Activated CD4-positive, CD25-positive, alpha-beta regulatory T cell treated with anti-CD3 and anti-CD28 coated beads, Interleukin-2, amount 50 U/mL, for 24 hours (primary cell): ENCODE data around the gene ITGA7.

ENCODE experiments used
- ATAC-seq, 2 donors: fragments of 150-1000 bp; cut with Tn5 transposase; one replicate each; pipeline ENCODE4 v1.10.0; 2021; ENCODE audit warnings: mild to moderate bottlenecking in 1 of 2, moderate library complexity in 1 of 2

ITGA7 gene

DNA sequence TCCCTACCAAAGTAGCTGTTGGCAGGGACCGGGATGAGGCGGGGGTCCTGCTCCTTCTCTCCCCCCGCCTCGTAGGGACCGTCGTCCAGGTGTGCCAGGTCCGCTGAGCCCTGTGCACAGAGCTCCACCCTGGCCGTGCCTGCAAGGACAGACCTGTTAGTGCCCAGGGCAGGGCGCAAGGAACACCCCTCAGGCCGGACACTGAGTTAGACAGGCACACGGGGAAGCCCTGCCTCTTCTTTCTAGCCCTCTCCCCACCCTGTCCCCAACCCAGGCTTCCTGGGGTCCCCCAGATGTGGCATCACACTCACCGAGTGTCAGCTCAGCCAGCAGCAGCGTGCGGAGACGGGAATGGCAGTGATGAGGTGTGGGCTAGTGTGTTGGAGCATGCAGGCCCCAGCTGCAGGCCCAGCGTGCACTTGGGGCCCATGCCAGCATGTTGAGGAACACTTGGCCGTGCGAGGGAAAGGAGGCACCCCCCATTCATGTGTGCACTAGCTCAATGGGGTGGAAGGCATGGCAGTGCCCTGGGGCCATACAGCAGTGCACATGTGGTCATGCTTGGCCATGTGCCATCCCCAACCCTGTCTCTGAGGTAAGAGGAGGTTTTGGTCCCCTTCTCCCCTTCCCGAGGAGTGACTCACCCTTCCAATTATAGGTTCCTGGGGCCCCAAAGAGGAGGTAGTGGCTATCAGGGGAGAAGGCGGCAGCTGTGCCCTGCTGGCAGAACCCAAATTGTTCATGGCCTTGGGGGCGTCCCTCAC lies 7.3 kb downstream of the ITGA7 start:
- ATAC-seq, result no peak

GRCh38 chr12:55699471-55700055 lies 8.1 kb downstream of the ITGA7 start:
- ATAC-seq, result no peak

- no peak for ATAC-seq
Observed at GRCh38 chr12:55698965-55699364, 8.7 kb downstream of the ITGA7 start.

GRCh38 chr12:55698241-55698955 lies 9.3 kb downstream of the ITGA7 start:
- no peak for ATAC-seq

- no peak for ATAC-seq
Observed at GRCh38 chr12:55697686-55698085, 10.0 kb downstream of the ITGA7 start.

GRCh38 chr12:55696796-55697462 lies 10.8 kb downstream of the ITGA7 start:
- no peak for ATAC-seq

DNA sequence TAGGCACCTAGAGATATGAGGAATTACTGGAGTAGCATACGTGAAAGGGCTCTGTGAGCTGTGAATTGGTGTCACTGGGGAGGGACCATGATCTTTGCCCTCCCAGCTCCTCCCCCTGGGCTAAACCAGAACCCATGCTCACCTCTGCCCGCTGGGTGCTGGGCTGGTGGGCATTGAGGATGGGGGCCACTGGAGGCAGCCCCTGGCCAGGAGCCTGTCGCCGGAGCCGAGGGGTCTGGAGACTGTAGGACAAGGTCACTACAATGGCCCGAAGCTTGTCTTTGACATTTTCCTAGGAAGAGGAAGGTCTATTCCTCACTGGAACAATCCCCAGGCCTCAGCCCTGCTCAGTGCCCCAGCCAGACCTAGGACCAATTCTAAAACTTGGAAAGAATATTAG lies 11.6 kb downstream of the ITGA7 start:
- no peak for ATAC-seq

GRCh38 chr12:55695349-55695748 lies 12.4 kb downstream of the ITGA7 start:
- no peak for ATAC-seq

DNA sequence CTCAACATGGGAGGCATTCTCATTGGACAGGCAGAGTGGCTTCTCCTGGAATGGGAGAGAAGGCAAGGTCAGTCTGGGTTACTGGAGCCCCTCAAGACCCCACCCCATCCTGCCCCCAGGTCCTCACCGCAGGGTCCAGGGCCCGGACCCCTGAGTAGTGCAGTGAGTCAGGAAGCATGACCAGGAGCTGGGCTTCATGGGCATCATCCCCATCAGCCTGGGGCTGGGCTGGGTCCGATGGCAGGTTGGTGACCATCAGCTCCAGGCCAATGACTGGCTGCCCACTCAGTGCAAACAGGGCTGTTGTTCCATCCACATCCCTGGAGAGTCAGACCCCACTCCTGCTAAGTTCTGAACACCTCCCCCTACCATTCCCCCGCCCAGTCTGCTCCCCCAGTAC lies 13.1 kb downstream of the ITGA7 start:
- no peak for ATAC-seq

DNA sequence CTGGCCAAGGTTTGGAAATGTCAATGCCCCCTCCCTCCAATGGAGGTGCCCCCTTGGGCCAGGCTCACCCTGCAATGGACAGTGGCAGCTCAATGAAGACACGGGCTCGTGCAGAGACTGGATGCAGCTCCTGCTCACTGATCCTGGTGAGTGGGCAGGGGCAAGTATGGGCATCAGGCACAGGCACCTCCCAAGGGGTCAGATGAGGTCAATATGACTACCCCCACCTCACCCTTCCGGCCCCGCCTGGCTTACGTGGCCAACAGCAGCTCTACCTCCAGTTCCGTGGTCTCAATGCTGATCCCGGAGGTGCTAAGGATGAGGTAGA lies 13.6 kb downstream of the ITGA7 start:
- no peak for ATAC-seq

DNA sequence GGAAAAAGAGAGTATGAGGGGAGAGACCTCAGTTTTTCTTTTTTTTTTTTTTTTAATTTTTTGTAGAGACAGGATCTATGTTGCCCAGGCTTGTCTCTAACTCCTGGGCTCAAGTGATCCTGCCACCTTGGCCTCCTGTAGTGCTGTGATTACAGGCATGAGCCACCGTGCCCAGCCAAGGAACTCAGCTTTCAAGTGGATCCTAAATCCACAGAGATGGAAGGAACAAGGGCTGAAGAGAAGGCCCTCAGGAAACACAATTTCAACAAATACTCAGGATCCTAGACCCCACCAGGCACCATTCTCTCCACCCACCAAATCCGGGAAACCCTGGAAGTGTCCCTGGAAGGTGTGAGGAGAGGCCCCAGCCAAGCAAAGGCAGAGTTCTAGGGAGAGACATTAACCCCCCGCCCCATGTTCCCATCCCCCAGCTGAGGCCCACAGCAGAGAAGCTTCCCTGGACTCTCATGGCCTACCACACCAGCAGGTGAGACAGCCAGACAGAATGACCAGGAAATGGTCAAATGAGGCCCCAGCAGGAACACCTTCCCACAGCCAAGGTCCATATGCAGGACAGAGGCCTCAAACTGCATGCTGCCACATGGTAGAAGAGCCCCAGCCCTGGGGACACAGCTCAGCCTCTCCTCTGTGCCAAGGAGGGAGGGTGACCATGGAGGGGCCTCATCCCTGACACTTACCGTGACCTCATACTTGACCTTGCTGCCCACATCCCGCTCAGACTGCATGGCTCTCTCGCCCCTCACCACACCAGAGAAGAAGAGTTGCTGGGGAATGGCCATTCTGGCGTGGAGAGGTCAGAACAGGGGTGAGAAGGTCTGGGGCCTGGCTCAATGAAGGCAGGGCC lies 14.1 kb downstream of the ITGA7 start:
- no peak for ATAC-seq

DNA sequence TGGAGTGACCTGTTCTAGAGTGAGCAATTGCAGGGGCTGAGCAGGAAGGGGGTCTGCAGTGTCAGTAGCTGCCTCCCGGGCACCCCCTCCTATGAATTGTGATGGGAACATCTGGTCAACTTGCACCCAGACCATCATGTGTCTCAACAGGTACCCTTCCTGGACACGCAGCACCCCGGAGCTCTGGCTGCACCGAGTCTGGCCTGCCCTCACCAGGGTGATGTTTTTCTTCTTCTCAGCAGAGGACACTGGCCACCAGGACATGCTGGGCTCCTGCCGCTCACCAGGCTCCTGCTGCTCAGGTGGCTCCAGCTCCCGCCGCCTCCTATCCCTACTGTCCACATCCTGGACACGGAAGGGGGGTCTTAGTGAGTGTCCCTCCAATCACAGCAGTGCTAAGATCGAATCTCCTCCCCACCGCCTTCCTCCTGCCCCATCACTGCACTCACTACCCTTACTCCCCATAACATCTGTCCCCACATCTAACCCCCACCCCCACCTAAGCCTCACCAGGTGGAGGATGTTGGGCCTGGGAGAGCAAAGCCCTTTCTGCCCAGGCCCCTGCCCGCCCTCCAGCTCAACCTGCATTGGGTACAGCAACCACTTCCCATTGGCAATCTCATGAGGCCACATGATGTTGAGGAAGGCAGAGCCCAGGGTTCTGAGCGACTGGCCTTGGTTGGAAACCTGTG lies 14.9 kb downstream of the ITGA7 start:
- ATAC-seq, result no peak

DNA sequence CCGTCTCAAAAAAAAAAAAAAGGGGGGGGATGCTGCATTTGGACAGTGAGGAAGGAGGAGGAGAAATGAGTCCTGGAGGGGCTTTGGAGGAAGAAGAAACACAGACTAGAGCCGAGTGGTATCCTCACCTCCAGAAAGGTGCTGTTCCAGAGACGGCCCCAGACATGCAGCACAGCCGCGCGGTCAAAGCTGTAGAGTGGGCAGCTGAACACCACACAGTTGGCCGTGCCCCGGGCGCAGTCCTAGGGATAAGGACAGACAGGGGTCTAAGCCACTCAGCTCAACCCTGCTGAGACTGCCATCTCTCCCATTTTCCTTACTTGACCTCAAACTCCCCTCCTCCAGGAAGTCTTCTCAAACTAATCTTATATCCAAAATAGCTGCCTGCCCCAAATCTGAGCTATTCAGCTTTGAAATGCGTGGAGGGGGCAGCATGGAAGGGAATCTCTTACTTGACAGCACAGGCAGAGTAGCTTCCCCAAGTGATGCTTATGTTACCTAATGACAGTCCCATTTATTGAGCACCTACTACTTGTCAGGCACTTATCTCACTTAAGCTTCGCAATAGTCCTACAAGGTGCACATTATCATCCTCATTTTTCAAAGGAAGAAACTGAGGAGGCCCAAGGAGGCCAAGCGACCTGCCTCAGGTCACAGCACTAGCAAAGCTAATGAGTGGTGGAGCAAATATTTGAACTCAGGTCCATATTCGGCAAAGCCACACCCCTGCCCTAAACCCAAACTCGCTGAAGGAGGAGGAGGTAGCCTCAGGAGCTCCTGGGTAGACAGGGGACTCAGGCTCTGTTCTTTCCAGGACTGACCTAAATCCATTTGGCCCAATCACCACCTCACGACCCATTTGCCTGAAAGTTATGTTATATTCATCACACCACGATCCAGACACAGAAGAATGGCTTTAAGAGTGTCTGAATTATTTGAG lies 18.7 kb downstream of the ITGA7 start:
- no peak for ATAC-seq

DNA sequence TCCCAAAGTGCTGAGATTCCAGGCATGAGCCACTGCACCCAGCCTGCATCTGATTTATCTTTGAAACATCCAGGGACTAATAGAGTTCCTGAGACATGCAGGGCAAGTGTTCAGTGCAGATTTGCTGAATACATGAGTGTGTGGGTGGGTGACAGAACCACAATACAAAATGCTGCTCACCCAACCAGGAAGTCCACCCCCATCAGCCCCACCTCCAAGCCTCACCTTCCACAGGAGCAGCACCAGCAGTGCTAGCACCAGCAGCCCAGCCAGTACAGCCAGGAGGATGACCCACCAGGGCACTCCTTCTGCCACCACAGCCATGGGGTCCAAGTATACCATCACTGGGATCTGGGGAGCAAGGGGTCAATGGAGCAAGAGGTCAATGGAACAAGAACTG lies 20.0 kb downstream of the ITGA7 start:
- ATAC-seq, result no peak

DNA sequence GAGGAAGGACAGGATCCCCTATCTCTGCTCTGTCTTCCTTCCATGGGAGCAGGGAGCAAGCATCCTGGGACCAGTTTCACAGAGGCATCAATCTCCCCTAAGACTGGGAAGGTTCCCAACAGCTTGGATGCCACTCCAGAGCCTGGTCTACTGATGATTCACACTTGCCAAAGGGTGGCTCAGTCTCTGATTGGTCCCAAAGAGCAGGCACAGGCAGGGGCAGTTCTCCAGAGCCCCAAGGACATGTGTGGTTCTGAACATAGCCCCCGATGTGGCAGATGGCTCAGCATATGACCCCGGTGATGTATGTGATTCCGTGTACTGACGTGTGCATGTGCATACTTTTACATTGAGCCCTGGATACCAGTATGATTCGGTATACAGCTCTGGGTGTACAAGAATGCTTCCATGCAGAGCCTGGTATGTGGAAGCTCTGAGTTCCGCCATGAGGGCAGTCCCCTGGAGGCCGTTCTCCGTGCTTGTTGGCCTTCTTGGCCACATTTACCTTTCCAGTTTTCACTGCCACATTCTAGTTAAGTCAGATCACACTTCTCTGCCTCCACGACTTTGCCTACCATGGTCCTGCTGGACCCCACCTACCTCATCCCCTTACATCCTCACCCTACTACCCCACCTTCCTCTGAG lies 21.2 kb downstream of the ITGA7 start:
- ATAC-seq, result no peak

DNA sequence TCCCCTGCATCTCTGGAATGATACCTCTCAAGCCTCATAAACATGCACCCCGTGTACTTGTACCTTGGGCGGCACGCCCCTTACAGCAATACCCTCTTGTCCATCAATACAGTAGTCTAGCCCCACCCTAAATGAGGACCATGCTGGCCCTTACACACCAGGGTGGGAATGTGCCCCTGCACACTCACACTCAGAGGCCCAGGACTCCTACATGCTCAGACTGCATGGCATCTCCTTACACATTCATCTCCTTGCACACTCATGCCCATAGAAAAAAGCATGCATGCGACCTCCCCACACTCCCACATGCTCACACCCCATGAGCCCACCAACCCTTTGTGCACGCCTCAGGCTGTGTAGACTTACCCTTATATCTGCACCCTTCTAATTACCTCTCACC lies 22.0 kb downstream of the ITGA7 start:
- no peak for ATAC-seq

DNA sequence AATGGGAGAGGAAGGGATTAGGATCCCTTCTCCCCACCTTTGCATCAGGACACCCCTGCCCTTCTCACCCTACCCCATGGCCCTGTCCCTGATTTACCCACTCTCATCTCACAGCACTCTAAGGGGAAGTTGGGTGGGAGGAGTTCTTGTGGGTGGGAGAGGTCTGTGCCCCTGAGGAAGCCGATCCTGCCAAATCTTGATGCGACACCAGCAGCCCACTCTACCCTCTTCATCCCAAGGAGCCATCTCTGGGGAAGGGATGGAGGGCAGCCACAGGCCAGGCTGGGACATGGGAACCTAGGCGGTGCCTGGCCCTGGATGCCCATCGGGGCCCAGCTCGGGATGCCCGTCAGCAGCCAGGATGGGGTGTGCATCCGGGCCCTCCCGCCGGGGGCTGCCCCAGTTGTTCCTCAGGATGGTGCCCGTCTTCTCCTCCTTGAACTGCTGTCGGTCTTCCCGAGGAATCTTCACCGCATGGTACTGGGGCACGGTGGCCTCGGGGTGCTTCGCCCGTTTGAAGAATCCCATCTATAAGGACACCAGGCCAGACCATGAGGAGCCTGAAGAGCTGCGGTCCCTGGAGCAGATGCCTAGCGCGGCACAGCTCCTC lies 22.8 kb downstream of the ITGA7 start:
- no peak for ATAC-seq

DNA sequence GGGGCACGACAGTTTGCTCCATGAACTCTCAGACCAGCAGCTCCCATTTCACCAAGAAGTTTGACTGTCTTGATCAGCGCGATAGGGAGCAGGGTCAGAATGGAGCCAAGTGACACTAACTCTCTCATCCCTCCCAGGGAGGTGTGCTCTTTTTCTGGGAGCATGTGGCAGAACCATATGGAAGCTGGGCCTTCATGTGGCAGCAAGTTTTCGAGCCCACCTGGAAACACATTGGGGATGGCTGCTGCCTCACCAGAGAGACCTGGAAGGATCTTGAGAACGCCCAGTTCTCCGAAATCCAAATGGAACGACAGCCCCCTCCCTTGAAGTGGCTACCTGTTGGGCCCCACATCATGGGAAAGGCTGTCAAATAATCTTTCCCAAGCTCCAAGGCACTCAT lies 24.0 kb downstream of the ITGA7 start:
- no peak for ATAC-seq

DNA sequence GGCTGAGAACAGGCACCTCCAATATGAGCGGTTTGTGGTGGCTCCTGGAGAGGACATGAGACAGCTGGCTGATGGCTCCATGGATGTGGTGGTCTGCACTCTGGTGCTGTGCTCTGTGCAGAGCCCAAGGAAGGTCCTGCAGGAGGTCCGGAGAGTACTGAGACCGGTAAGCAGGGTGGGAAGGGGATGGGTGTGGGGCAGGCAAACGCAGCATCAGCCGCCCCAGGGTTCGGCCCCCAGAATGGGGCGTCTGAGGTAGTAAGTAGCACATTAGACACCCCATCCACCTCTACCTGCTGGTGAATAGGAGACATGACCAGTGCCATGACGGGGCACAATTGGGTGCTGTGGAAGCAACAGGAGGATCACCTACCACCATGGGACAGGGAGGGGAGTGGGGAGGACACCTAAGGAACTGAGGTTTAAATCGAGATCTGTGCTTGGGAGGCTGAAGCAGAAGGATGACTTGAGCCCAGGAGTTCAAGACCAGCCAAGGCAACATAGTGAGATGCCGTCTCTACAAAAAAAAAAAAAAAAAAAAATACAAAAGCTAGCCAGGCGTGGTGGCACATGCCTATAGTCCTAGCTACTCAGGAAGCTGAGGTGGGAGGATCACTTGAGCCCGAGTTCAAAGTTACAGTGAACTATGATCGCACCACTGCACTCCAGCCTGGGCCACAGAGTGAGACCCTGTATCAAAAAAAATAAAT lies 25.5 kb downstream of the ITGA7 start:
- ATAC-seq, result no peak
